Right ventricle myocardium inferior (tissue), 1 donor: ENCODE data around the gene C14orf93. TPM values are rescaled to one million over a fixed set of nuclear protein-coding genes. Genes with fewer than 3 reads are reported as not detected.
A peak's percentile ranks its signal among the peaks of the same experiment; 100 is the strongest.
"Not testable (repeated sequence)": the region's sequence is repeated elsewhere in the genome, so short reads cannot be mapped to it uniquely, and the experiment has no call there.

Source experiments
- ATAC-seq: fragments of 200-7000 bp; cut with Tn5 transposase; one replicate; pipeline ENCODE4 v1.9.1; 2020; ENCODE audit warnings: mild to moderate bottlenecking, moderate library complexity
- DNase-seq: peaks from one replicate; pipeline ENCODE4 v3.0.0; 2021; ENCODE audit errors: missing footprints
- intact Hi-C: fragments of 100-400 bp; cut with DNase I; formaldehyde crosslinking; loops from one replicate; pipeline ENCODE4 v1.11.0; 2022
- total RNA-seq: library from RNA; stranded (reverse); fragmentation: NEBNext Ultra II Directional; extraction: Animal tissue kit (Norgen Biotek cat#: 25700); gene quantifications from one replicate; pipeline ENCODE4 v1.2.1, GENCODE V29; 2021
- donor health status: DM: no; HTN: yes; CAD: no; lungs with severe emphysema.

The C14orf93 gene
- total RNA-seq, 1 donor from 2014 or later, result 5.6 TPM

DNA sequence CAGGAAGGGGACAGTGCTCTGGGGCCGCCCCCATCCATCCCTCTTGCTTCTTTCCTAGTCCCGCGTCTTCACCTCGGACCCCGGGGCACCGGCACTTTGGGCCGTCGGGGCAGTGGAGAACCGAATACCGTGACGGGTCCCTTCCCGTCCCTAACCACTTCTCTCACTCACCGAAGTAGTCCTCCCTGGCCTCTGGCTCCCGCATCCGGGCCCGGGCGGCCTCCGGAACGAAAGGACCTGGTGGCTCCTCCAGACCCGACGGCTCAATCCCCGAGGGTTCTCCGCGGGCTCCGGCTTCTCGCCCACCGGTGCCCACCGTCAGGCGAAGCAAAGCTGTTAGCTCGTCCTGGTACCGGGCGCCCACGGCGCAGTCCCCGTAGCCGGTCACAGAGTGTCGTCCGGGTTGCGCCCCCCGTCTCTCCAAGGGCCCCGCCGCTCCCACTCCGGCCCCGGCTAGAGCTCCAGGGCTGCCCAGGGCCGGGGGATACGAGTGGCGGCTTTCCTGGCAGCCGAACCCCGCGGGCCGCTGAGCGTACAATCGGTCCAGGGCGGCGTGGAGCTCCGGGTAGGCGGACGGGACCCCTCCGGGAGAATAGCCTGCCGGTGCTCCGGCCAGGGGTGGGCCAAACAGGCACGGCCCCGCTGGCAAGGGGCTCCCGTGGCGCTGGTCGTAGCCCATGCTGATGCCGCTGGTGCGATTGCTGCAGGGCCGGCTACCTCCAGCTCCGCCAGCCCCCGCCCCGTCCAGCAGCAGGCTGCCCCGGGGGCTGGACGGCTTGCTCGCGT lies 28.7 kb downstream of the C14orf93 start:
- intact Hi-C loops, result no loop called here

GRCh38 chr14:22980672-22981089 lies 29.3 kb downstream of the C14orf93 start:
- DNase-seq (no peak), ATAC-seq (no peak)
- intact Hi-C loops, result no loop called here

More for the DNA sequence above, 28.7 kb downstream of the C14orf93 start:
- DNase-seq (no peak), ATAC-seq (peak; percentile 1)

DNA sequence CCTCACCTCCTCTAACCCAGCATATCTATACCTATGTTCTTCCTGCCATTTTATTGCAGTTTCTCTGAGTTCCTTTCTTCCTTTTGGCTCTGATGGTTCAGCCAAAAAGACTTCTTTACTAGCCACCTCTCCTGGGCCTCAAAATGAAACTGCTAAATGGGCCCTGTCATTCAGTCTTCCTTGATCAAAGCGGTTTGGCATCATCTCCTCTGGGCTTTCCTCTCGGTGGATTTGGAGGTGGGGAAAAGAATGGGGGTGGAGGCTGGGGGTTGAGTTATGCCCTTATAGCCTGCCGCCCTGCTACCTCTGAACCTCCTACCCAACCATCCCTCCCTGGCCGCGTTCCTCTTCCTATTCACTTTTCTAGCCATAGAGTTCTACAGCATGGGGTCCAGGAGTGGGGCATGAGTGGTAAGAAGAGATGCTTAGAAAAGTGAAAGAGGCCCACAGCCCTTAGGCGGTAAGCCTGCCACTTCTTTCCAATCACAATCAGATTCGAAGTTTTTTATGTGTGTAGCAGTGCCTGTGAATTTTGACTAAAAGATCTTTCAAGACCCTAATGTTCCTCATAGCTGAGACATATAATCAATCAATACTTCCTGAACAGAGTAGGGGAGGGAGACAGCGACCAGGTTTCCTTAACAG lies 30.1 kb downstream of the C14orf93 start:
- intact Hi-C loops, result no loop called here
- no peak for ATAC-seq
- DNase-seq, result no peak

GRCh38 chr14:22978981-22979671 lies 30.8 kb downstream of the C14orf93 start:
- ATAC-seq (no peak), DNase-seq (no peak)
- intact Hi-C loops, result no loop called here

DNA sequence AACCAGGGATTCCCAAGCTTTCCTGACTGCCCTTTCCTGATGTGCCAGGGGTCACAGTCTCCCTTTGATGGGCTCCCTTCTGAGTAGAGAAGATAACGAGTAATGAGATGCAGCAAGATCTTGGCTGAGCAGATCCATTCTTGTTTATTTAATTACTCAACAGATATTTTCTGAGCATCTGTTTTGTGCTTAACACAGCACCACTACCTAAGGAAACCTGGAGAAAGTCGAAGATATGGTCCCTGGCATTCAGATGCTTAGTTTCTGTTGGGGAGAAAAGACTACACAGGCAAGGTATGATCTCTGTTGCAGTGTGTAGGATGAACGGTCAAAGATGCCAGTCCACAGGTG lies 31.5 kb downstream of the C14orf93 start:
- no peak for ATAC-seq
- intact Hi-C loops, result no loop called here
- no peak for DNase-seq

DNA sequence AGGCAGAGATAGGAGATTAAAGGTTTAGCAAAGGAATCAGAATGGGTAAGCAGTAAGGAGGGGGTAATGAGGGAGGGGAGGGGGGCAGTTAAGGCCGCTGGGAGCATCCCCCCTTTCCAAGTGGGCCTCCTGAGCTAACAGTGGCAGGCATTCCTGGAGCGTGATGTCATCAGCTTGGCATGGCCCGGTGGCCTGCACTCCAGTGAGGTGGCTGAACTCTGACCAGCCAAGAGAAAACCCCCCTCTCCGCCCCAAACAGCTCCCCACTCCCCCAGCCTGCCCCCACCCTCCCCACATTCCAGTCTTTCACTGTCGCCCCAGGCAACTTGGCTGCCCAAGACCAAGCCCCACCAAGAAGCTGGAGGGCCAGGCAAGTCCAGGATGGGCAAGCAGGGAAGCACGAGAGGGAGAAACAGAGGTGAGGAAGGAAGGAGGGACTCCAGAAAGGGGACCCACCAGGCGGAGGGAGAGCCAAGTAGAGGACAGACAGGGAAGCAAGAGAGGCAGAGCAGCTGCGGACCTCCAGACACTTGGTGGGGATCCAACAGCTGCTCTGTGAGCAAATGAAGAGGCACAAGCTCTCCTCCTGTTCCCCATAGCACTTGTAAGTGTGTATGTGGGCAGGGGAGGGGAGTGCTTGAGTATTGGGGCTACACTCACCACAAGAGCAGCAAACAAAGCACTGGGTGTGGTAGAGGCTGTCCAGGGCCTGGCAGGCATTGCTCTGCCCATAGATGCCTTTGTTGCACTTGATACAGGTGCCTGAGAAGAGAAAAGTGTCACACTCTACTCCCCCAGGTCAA lies 32.1 kb downstream of the C14orf93 start:
- ATAC-seq (peak; percentile 37), DNase-seq (no peak)
- intact Hi-C loops, result no loop called here

- ATAC-seq (no peak), DNase-seq (no peak)
- intact Hi-C loops, result no loop called here
Observed at GRCh38 chr14:22977434-22977683, 32.6 kb downstream of the C14orf93 start.

- ATAC-seq, result no peak
- no peak for DNase-seq
- intact Hi-C loops, result no loop called here
Observed at GRCh38 chr14:22976620-22977433, 33.1 kb downstream of the C14orf93 start.

GRCh38 chr14:22974530-22975313 lies 35.2 kb downstream of the C14orf93 start:
- intact Hi-C loops, result no loop called here
- ATAC-seq, result no peak
- no peak for DNase-seq

- DNase-seq (no peak), ATAC-seq (peak; percentile 45)
- intact Hi-C loops, result no loop called here
Observed at GRCh38 chr14:22973217-22974032, 36.5 kb downstream of the C14orf93 start.

DNA sequence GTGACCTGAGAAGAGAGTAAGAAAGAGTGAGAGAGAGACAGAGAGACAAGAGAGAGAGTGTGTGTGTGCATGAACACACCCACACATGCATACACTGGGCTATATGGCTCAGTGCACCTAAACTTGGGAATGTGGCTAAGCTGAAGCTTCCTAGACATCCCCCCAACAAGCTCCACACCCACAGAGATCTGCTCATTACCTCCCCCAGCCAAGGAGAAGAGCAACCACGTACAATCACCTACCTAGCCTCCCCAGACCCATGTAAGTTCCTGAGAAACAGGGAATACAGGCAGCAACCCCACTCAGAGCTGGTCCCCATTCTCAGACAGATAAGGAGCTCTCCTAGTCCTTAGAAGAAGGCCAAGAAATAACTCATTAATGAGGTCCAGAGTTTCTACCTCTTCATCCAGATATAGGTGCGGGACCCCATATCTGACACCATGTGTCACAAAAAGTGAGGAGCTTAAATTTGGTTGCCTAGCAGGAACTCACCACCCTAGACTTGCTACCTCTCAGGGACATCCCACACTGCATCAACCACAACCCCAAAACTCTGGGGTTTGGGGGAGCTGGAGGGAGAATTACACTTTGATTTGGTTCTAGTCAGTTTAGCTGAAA lies 37.5 kb downstream of the C14orf93 start:
- DNase-seq (no peak), ATAC-seq (no peak)
- intact Hi-C loops, result no loop called here

DNA sequence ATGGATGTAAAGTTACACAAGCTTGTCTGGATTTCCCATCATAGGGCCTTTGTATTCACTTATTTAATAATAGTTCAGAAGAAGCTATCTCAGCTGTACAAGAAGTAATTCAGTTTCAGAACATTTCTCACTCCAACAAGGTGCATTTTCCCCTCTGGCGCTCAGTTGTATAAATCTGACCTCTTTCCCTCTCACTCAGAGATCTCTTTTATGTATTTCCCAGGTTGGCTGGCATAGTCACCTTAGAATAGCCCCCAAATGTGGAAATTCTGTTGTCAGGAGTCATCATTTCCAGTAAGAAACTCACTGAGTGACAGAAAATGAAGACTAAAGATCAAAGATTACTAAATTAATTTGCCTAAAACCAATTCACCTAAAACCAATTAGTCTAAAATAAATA lies 38.8 kb downstream of the C14orf93 start:
- DNase-seq (no peak), ATAC-seq (no peak)
- intact Hi-C loops, result no loop called here

DNA sequence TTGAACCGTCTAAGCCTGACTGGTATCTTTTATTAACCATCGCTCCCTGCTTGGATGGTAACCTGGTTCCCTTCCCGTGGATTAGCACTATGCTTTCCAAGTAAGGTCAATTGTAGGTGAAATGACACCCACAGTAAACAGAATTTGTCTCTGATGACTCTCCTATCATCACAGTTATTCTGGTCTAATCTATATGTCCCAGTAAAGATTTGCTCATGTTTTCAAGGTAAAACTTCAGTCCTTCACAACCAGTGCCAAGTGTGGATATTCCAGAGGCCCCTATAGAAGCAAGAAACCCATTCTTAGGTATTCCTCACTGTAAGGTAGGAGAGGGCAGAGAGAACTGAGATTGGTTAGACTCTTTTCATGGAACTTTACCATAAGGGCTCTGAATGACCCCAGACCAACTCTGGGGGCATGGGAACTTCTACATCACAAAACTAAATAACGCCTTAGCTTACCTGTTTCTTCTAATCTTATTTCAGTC lies 43.1 kb downstream of the C14orf93 start:
- DNase-seq (no peak), ATAC-seq (no peak)
- intact Hi-C loops, result no loop called here

GRCh38 chr14:22965916-22966782 lies 43.8 kb downstream of the C14orf93 start:
- DNase-seq, ATAC-seq, intact Hi-C loops: not testable (repeated sequence)

DNA sequence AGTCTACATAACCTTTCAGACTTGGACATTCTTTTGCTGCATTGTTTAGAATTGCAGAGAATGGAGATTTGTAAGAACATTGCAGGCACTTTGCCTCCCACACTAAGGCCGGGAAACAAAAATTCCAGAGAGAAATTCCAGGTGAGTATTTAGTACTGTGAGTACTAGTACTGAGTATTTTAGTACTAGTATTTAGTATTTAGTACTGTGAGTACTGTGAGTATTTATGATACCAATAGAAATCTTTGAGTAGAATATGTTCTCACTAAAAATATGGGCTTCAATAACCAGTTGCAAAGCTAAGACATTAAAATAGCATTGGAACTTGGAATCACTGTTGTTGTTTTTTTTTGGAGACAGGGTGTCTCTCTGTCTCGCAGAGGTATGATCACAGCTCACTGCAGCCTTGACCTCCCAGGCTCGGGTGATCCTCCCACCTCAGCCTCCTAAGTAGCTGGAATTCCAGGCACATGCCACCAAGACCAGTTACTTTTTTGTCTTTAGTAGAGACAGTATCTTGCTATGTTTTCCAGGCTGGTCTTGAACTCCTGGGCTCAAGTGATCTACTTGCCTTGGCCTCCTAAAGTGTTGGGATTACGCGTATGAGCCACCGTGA lies 47.8 kb downstream of the C14orf93 start:
- intact Hi-C loops, result no loop called here
- no peak for DNase-seq
- ATAC-seq, result no peak
